ENCODE results near the gene SMIM30. TPM values are rescaled to one million over a fixed set of nuclear protein-coding genes. Genes with fewer than 3 reads are reported as not detected.

The SMIM30 gene
- total and polyA plus RNA-seq, 2 of the 8 experiments (the other 6 are each of a cell fraction or from before 2014, with no cell fraction given): 35.2 to 49.7 TPM

- Histone ChIP-seq H4K5ac (ENCODE audit: insufficient read length, low read depth, low read length) (no peak overlapping the region), H4K8ac (ENCODE audit: extremely low read depth, insufficient read depth, low read length) (no peak overlapping the region), H3K23ac (ENCODE audit: insufficient read length) (no peak overlapping the region), H2AK5ac (ENCODE audit: low read depth, low read length) (no peak overlapping the region), H4K91ac (replicated peaks; ENCODE audit: insufficient read length, low read length) (no peak overlapping the region), H3K9ac (replicated peaks in 1 of 4; ENCODE audit: extremely low read depth in 1 of 4, low read depth in 3 of 4, low read length in 3 of 4) (no peak overlapping the region), H3K79me1 (ENCODE audit: low read depth, low read length) (no peaks in the 10 kb centered on the region), H4K20me1 (replicated peaks in 1 of 2; ENCODE audit: control insufficient read depth in 1 of 2, insufficient read depth in 2 of 2, low read length in 2 of 2) (no peaks in the 10 kb centered on the region), H3K27ac (ENCODE audit: low read depth, low read length) (no peak overlapping the region), H2BK120ac (replicated peaks; ENCODE audit: low read depth, low read length) (no peak overlapping the region), H2BK12ac (ENCODE audit: low read depth, low read length) (no peak overlapping the region), H3K18ac (ENCODE audit: extremely low read depth, low read length) (no peak overlapping the region), H2BK15ac (ENCODE audit: low read length) (no peak overlapping the region), H3K27me3 (replicated peaks in 1 of 4; ENCODE audit: control insufficient read depth in 3 of 4, extremely low read depth in 1 of 4, insufficient read depth in 3 of 4, low read length in 3 of 4) (no peaks in the 10 kb centered on the region), H3K56ac (replicated peaks; ENCODE audit: insufficient read length, low read depth, low read length) (no peak overlapping the region), H3K4me3 (ENCODE audit: extremely low read depth in 1 of 4, insufficient read depth in 2 of 4, low read depth in 3 of 4, low read length in 4 of 4) (no peak overlapping the region), H3K14ac (ENCODE audit: insufficient read length) (no peak overlapping the region), H3K4me1 (replicated peaks in 1 of 4; ENCODE audit: control insufficient read depth in 3 of 4, insufficient read depth in 4 of 4, low read length in 3 of 4) (no peaks in the 10 kb centered on the region), H2BK5ac (ENCODE audit: low read depth, low read length) (no peak overlapping the region), H3K23me2 (ENCODE audit: low read depth, low read length) (no peaks in the 10 kb centered on the region), H3K79me2 (ENCODE audit: control insufficient read depth in 1 of 2, insufficient read depth in 2 of 2, low read length in 2 of 2) (no peaks in the 10 kb centered on the region), H3K36me3 (ENCODE audit: control insufficient read depth in 2 of 4, insufficient read depth in 4 of 4, low read length in 3 of 4) (no peaks in the 10 kb centered on the region), H3K9me3 (ENCODE audit: insufficient read depth in 2 of 2, low read depth in 1 of 2, low read length in 1 of 2) (no peaks in the 10 kb centered on the region), H3K4me2 (ENCODE audit: insufficient read depth in 1 of 2, low read depth in 2 of 2, low read length in 2 of 2) (no peak overlapping the region), H2BK20ac (ENCODE audit: low read length) (no peak overlapping the region), H3K4ac (replicated peaks; ENCODE audit: insufficient read length, low read depth, low read length) (no peak overlapping the region), H2AFZ (ENCODE audit: low read length) (no peak overlapping the region)
- 75% methylated on average over 2 of the region's 2 CpGs; no CpG with 5 or more reads in 1 of the 2 experiments for WGBS, 2 experiments (ENCODE audit: extremely low coverage in 1 of 2, insufficient coverage in 1 of 2, insufficient read length in 1 of 2, insufficient replicate concordance in 2 of 2, low coverage in 1 of 2, low lambda C conversion rate in 2 of 2, missing lambda C conversion rate in 1 of 2)
- DNase-seq (ENCODE audit: low read depth in 1 of 2, low spot score in 2 of 2): no peak
- FAIRE-seq: no peak
- ChIA-PET POLR2A (ENCODE audit: partially characterized antibody) (no interaction called here), CTCF (ENCODE audit: partially characterized antibody) (no interaction called here)
- TF ChIP-seq SP2 (IDR thresholded peaks at IDR 0.05; ENCODE audit: low read length) (no peak), CEBPB (IDR thresholded peaks at IDR 0.05; ENCODE audit: low read depth, low read length) (no peak), CTCF (IDR thresholded peaks at IDR 0.05; ENCODE audit: control extremely low read depth in 1 of 3, insufficient read depth in 1 of 3, low read depth in 1 of 3, low read length in 3 of 3) (no peak), SP4 (IDR thresholded peaks at IDR 0.05; ENCODE audit: low read length) (no peak), BACH1 (IDR thresholded peaks at IDR 0.05; ENCODE audit: low read length) (no peak), CHD2 (IDR thresholded peaks at IDR 0.05; ENCODE audit: low read length) (no peak), POLR2A (IDR thresholded peaks at IDR 0.05; ENCODE audit: control extremely low read depth in 1 of 2, low read depth in 2 of 2, low read length in 2 of 2) (no peak), SIX5 (IDR thresholded peaks at IDR 0.05; ENCODE audit: low read depth, low read length) (no peak)
Observed at GRCh38 chr7:113137241-113137640, 18.9 kb upstream of the SMIM30 start.

Measured in H1 (cell line).